COLO829 (cell line): ENCODE measurements around the gene TUBA4A.
A peak's percentile ranks its signal among the peaks of the same experiment; 100 is the strongest.
"Not testable (repeated sequence)": the region's sequence is repeated elsewhere in the genome, so short reads cannot be mapped to it uniquely, and the experiment has no call there.

Experiments used
- DNase-seq: peaks from one replicate; pipeline ENCODE4 v3.0.0; 2012; ENCODE audit warnings: low spot score

TUBA4A gene

GRCh38 chr2:219210886-219211362 lies 42.8 kb downstream of the TUBA4A start:
- DNase-seq = no peak

- no peak for DNase-seq
Measured at GRCh38 chr2:219210196-219210885, 43.4 kb downstream of the TUBA4A start.

DNA sequence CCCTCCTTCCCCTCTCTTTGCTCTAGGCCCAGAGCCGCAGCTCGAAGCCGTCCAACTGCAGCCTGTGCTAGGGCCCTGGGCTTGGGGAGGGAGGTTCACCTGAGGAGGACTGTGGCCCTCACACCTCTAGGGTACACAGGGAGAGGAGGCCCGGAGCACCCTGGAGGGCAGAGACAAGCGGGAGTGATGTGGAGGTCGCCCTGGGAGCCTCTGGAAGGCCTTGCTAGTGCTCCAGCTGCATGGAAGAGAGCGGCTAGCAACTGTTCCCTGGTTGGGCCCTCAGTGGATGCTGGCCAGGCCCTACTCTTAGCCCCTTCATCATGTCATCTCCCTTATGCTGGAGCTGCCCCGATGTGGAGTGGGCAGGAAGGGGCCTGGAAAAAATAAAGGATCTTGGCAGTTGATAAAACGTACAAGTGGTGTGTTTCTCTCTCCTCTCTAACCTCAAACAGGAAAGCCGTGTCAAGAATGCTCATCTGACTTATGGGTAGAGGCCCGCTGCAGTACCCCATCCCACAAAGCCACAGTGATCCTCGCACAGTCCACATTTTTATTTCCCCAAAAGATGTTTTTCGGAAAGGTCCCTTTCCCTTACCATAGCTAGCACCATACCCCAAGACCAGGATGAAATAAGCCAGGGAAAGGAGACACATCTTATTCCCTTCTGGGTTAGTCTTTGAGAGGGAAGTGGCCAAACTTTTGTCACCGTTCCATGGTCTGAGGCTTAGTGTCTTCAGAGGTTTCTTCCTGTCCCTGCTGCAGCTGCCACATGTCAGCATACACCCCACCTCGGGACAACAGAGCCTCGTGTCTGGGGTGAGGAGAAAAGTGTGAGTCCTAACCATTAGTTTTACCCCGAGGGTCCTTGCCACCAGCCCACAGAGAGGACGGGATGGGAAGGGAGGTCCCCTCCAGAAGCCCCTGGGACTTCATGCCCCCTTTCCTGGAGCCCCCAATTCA lies 44.2 kb downstream of the TUBA4A start:
- DNase-seq = no peak

GRCh38 chr2:219207884-219208740 lies 45.6 kb downstream of the TUBA4A start:
- DNase-seq = no peak

DNA sequence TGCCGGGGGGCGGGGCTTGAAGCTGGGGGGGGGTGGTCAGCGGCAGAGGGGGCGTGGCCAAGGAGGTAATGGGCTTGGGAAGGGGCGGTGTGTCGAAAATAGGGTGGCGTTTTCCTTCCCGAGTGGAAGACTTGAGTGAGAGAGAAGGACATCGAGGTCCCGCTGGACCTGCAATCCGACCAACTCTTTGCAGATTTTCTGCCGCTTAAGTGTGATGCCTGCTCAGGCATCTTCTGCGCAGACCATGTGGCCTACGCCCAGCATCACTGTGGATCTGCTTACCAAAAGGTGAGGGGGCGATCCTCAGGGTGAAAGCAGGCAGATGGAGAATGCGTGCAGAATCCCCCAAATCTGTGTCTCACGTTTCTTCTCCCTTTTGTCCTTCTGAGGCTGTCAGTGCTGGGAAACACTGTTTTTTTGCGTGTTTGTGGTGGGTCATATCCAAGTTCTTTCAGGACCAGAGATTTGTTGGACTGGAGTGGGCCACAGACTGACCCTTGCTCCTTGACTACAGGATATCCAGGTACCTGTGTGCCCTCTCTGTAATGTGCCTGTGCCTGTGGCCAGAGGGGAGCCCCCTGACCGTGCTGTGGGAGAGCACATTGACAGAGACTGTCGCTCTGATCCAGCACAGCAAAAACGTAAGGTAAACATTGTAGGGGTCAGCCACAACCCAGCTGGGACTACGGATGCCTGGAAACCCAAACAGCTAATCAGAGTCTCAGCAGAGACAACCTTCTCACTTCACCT lies 46.4 kb downstream of the TUBA4A start:
- no peak for DNase-seq

DNA sequence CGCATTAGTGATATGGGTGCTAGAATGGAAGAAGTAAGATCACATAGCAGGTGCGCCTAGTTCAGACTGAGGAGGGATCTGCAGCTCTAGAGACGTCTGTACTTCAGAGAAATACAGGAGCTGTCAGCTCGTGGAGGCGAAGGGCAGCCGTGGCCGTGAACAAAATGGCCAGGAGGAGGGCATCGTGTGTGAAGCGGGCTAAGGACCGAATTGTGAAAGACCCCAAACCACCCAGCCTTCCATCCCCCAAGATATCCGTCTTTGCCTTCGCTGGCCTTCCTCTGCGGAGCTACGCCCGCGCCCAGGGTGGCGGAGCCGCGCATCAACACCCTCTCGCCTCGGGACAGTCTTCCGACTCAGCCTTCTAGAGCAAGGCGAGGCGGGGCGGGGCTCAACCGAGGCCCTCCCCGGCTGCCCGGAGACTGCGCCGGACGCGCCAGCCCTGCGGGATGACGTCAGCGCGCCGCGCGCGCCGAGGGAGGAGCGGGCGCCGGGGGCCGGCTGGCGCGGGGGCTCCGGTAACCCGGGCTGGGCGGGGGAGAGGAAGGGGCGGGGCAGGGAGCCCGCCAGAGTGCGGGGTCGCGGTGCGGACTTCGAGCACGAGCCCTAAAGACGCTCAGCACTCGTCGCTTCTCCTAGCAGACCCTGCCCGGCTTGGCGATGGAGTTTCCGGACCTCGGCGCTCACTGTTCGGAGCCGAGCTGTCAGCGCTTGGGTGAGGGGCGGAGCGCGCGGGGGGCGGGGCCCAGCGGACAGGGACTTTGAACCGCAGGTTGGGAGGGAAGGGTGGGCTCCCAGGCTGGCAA lies 47.2 kb downstream of the TUBA4A start, which contains the start of gene ZFAND2B:
Gene ZFAND2B, plus strand, starts transcription at position 455 of the 806 bp plus-strand sequence. Its CDS starts 206 bp downstream, at position 661.
- peak; percentile 97 for DNase-seq

DNA sequence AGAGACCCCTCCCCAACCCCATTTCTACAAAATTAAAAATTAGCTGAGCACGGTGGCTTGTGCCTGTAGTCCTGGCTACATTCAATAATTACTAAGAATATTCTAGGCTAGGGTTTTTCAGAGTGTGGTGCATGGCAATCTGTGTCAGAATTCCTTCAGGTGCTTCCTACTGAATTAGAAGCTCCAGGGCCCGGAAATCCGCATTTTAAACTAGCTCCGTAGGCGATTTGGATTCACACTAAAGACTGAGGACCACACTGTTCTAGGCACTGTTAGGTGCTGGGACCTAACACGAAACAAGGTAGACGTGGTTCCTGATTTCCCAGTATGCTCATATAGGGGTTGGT lies 47.8 kb downstream of the TUBA4A start:
- no peak for DNase-seq

GRCh38 chr2:219205165-219205538 lies 48.6 kb downstream of the TUBA4A start:
- DNase-seq = no peak

- no peak for DNase-seq
Measured at GRCh38 chr2:219204425-219205164, 49.1 kb downstream of the TUBA4A start.

GRCh38 chr2:219201331-219201730 lies 52.4 kb downstream of the TUBA4A start:
- not testable (repeated sequence) for DNase-seq

GRCh38 chr2:219200502-219201326 lies 53.0 kb downstream of the TUBA4A start:
- not testable (repeated sequence) for DNase-seq
